ENCODE data around the gene MLST8.

MLST8 gene

DNA sequence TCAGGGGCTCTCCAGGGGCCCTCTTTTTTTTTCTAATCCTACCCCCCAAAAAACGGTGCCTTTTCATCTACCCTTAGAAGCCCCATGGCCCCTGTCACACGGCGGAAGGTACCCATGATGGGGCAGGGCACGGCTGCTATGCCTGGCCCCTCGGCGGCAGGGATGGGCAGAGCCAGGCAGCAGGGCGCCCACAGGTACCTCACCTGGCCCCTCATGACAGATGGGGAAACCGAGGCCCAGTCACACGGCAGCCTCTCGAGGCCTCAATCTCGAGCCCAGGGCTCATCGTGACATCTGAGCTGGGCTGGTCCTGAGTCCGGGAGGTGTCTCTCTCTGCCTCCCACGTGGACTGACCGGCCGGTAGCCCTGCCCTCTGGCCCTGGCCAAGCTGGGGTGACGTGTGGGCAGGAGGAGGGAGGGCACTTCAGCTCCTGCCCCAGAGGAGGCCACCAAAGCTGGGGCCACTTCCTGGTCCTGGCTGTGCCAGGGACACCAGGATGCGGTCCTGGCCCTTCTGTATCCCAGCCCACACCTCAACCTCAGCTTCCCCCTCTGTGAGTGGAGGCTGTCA, 38.1 kb upstream of the MLST8 start:
- Histone ChIP-seq H3K4me2 (no peak overlapping the region), H3K79me2 (ENCODE audit: insufficient read depth, low read depth) (peaks cover 18% of the 10 kb centered on the region; the same call in 1 of the 2 replicates), H4K20me1 (ENCODE audit: insufficient read depth) (no peaks in the 10 kb centered on the region), H3K27ac (no peak overlapping the region), H3K27me3 (ENCODE audit: insufficient read depth, low read depth) (no peaks in the 10 kb centered on the region), H3K9ac (no peak overlapping the region), H3K36me3 (ENCODE audit: insufficient read depth) (no peaks in the 10 kb centered on the region), H2AFZ (ENCODE audit: low read depth) (no peak overlapping the region), H3K4me3 (IDR thresholded peaks at IDR 0.05; ENCODE audit: insufficient read depth, low read depth, low read length) (no peak overlapping the region), H3K4me1 (ENCODE audit: low read depth, poor library complexity, severe bottlenecking) (peaks cover 11% of the 10 kb centered on the region)
- TF ChIP-seq, protein P1, sequence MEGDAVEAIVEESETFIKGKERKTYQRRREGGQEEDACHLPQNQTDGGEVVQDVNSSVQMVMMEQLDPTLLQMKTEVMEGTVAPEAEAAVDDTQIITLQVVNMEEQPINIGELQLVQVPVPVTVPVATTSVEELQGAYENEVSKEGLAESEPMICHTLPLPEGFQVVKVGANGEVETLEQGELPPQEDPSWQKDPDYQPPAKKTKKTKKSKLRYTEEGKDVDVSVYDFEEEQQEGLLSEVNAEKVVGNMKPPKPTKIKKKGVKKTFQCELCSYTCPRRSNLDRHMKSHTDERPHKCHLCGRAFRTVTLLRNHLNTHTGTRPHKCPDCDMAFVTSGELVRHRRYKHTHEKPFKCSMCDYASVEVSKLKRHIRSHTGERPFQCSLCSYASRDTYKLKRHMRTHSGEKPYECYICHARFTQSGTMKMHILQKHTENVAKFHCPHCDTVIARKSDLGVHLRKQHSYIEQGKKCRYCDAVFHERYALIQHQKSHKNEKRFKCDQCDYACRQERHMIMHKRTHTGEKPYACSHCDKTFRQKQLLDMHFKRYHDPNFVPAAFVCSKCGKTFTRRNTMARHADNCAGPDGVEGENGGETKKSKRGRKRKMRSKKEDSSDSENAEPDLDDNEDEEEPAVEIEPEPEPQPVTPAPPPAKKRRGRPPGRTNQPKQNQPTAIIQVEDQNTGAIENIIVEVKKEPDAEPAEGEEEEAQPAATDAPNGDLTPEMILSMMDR (conservative IDR thresholded peaks at IDR 0.05; ENCODE audit: low read depth, low read length): no peak

DNA sequence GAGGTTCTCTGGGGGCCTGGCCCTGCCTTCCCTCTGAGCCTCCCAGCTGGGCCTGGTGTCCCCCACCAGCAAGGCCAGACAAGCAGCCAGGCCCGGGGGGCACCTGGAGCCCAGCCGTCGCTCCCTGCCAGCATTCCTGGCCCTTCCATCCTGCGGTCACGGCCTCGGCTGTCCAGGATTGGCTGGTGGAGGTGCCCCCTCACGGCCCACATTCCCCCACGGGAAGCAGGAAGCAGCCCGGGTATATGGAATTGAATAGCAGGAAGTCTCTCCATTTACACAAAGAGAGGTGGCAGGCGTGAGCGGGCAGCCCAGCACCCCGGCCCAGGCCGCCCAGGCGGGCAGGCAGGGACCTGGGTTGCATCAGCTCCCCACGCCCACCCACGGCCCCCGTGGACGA, 35.2 kb upstream of the MLST8 start:
- H3K79me2 ChIP-seq (ENCODE audit: insufficient read depth, low read depth): no peaks in the 10 kb centered on the region
- no peaks in the 10 kb centered on the region for H3K27me3 ChIP-seq (ENCODE audit: insufficient read depth, low read depth)
- no peak overlapping the region for H3K9ac ChIP-seq
- H3K27ac ChIP-seq: no peak overlapping the region
- H3K36me3 ChIP-seq (ENCODE audit: insufficient read depth): no peaks in the 10 kb centered on the region
- no peak overlapping the region for H3K4me2 ChIP-seq
- no peaks in the 10 kb centered on the region for H4K20me1 ChIP-seq (ENCODE audit: insufficient read depth)
- TF ChIP-seq, protein P1 (conservative IDR thresholded peaks at IDR 0.05; ENCODE audit: low read depth, low read length): no peak
- peaks cover 11% of the 10 kb centered on the region for H3K4me1 ChIP-seq (ENCODE audit: low read depth, poor library complexity, severe bottlenecking)
- H2AFZ ChIP-seq (ENCODE audit: low read depth): no peak overlapping the region
- H3K4me3 ChIP-seq (IDR thresholded peaks at IDR 0.05; ENCODE audit: insufficient read depth, low read depth, low read length): no peak overlapping the region

DNA sequence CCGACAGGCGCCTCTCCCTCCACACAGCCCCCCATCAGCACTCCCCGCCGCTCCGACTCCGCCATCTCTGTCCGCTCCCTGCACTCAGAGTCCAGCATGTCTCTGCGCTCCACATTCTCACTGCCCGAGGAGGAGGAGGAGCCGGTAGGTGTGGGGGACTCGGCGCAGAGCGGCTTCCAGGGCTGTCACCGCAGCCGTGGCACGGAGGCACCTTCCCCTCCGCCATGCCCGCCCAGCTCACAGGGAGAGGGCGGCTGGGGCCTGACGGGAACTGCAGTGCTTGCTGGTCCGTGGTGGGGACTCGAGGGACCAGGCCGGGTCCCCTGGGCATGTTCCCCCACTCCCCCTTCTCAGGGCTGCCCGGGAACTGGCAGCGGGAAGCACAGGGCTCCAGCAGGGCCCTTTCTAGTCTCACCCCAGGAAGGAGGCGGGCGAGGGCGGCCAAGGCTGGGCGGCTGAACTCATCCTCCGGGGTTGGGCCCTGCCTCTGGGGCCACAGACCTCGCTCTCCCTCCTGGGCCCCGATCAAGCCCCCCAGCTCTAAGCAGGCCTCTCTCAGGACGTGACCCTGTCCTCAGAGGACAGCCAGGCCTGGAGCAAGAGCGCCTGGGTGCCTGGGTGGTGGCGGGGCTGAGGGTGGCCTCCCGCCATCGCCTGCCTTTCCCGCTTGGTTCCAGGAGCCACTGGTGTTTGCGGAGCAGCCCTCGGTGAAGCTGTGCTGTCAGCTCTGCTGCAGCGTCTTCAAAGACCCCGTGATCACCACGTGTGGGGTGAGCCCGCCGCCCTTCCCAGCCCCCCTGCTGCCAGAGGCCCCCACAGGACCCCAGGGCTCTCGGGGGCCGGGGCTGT, 34.4 kb upstream of the MLST8 start:
- no peak overlapping the region for H3K4me2 ChIP-seq
- peaks cover 2% of the 10 kb centered on the region; the same call in 1 of the 2 replicates for H3K36me3 ChIP-seq (ENCODE audit: insufficient read depth)
- no peaks in the 10 kb centered on the region for H4K20me1 ChIP-seq (ENCODE audit: insufficient read depth)

DNA sequence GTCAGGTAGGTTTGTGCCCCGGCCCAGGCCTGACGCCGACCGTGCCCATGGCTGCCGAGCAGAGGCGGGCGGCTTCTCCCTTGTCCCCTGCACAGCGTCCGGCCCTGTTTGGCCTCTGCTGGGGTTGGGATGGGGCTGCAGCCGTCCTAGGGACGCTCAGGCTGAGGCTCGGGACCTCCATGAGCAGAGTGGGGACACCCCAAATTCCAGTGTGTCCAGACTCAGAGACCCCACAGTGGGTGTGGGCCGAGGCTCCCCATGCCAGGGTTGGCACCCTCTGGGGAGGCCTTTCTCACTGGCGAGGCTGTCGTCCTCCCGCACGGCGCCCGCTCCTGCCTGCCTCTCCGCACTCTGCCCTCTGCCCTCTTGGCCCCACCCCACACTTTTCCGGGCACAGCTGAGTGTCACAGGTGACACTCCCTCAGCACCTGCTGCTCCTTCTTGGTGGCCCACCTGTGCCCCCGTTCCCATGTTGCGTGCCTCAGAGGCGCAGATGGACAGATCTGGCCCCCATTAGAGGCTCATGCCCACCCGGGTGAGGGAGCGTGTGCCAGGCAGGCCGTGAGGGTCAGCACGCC, 33.6 kb upstream of the MLST8 start:
- H2AFZ ChIP-seq (ENCODE audit: low read depth): no peak overlapping the region
- no peaks in the 10 kb centered on the region for H3K79me2 ChIP-seq (ENCODE audit: insufficient read depth, low read depth)
- no peak overlapping the region for H3K9ac ChIP-seq
- H4K20me1 ChIP-seq (ENCODE audit: insufficient read depth): no peaks in the 10 kb centered on the region
- no peak overlapping the region for H3K4me2 ChIP-seq
- H3K4me1 ChIP-seq (ENCODE audit: low read depth, poor library complexity, severe bottlenecking): peaks cover 11% of the 10 kb centered on the region
- H3K36me3 ChIP-seq (ENCODE audit: insufficient read depth): peaks cover 6% of the 10 kb centered on the region; the same call in 1 of the 2 replicates
- TF ChIP-seq, protein P1 (conservative IDR thresholded peaks at IDR 0.05; ENCODE audit: low read depth, low read length): no peak
- H3K4me3 ChIP-seq (IDR thresholded peaks at IDR 0.05; ENCODE audit: insufficient read depth, low read depth, low read length): no peak overlapping the region
- no peaks in the 10 kb centered on the region for H3K27me3 ChIP-seq (ENCODE audit: insufficient read depth, low read depth)
- no peak overlapping the region for H3K27ac ChIP-seq

More for the DNA sequence above, 34.4 kb upstream of the MLST8 start:
- TF ChIP-seq, protein P1 (conservative IDR thresholded peaks at IDR 0.05; ENCODE audit: low read depth, low read length): no peak
- peaks cover 11% of the 10 kb centered on the region for H3K4me1 ChIP-seq (ENCODE audit: low read depth, poor library complexity, severe bottlenecking)
- no peaks in the 10 kb centered on the region for H3K79me2 ChIP-seq (ENCODE audit: insufficient read depth, low read depth)
- H3K9ac ChIP-seq: no peak overlapping the region
- H3K27me3 ChIP-seq (ENCODE audit: insufficient read depth, low read depth): no peaks in the 10 kb centered on the region
- no peak overlapping the region for H2AFZ ChIP-seq (ENCODE audit: low read depth)
- no peak overlapping the region for H3K27ac ChIP-seq
- no peak overlapping the region for H3K4me3 ChIP-seq (IDR thresholded peaks at IDR 0.05; ENCODE audit: insufficient read depth, low read depth, low read length)

Data from KMS-11 (cell line).